H1 (cell line): ENCODE data around the gene FASTK. TPM values are rescaled to one million over a fixed set of nuclear protein-coding genes. Genes with fewer than 3 reads are reported as not detected.
A peak's percentile ranks its signal among the peaks of the same experiment; 100 is the strongest.

Source experiments
- CTCF ChIA-PET: fragments of 300-600 bp; sonication (Branson Sonifier 250); formaldehyde crosslinking; loops from one replicate; lab custom pipeline; 2021; ENCODE audit not compliant: partially characterized antibody; lab: Charles Lee
- POLR2A ChIA-PET: fragments of 300-600 bp; sonication (Branson Sonifier 250); formaldehyde crosslinking; loops from one replicate; lab custom pipeline; 2021; ENCODE audit warnings: inconsistent platforms; ENCODE audit not compliant: partially characterized antibody; lab: Charles Lee
- DNase-seq, 2 experiments: peaks; one replicate each; pipeline versions ENCODE4 v3.0.0 to v3.0.0-alpha.2; 2010 to 2022; ENCODE audit warnings: low spot score in 2 of 2, low read depth in 1 of 2, mixed read lengths in 1 of 2
- FAIRE-seq: peaks from 2 replicates; lab custom pipeline; 2011; peaks lifted over from hg19 to GRCh38; lab: Jason Lieb, UNC
- H2AFZ ChIP-seq: 2 replicates; pipeline ENCODE4 v1.8.1; 2012; ENCODE audit warnings: low read length, inconsistent platforms
- H2AK5ac ChIP-seq: 2 replicates; pipeline ENCODE4 v1.6.1; 2013; ENCODE audit warnings: low read depth, low read length
- H2BK120ac ChIP-seq: replicated peaks from 2 replicates; pipeline ENCODE3; 2013; ENCODE audit warnings: low read depth, low read length, inconsistent platforms
- H2BK12ac ChIP-seq: 2 replicates; pipeline ENCODE4 v1.6.1; 2013; ENCODE audit warnings: low read depth, low read length
- H2BK15ac ChIP-seq: 2 replicates; pipeline ENCODE4 v1.6.1; 2013; ENCODE audit warnings: low read length
- H2BK20ac ChIP-seq: 2 replicates; pipeline ENCODE4 v1.6.1; 2013; ENCODE audit warnings: low read length
- H2BK5ac ChIP-seq: 2 replicates; pipeline ENCODE4 v1.6.1; 2013; ENCODE audit warnings: low read depth, low read length
- H3K14ac ChIP-seq: 2 replicates; pipeline ENCODE4 v1.6.1; 2013; ENCODE audit warnings: inconsistent platforms; ENCODE audit not compliant: insufficient read length
- H3K18ac ChIP-seq: 2 replicates; pipeline ENCODE4 v1.6.1; 2013; ENCODE audit warnings: low read length; ENCODE audit errors: extremely low read depth
- H3K23ac ChIP-seq: 2 replicates; pipeline ENCODE4 v1.6.1; 2013; ENCODE audit warnings: inconsistent platforms; ENCODE audit not compliant: insufficient read length
- H3K23me2 ChIP-seq: 2 replicates; pipeline ENCODE4 v1.6.1; 2013; ENCODE audit warnings: low read depth, low read length
- H3K27ac ChIP-seq: 2 replicates; pipeline ENCODE4 v1.6.1; 2011; ENCODE audit warnings: low read depth, low read length, inconsistent platforms
- H3K27me3 ChIP-seq, 4 experiments: replicated peaks in 1 of 4; 1 replicate in 1 of 4; 2 replicates in 3 of 4; pipeline versions ENCODE4 v1.6.1 to v1.8.1; 2011 to 2013; ENCODE audit warnings: low read length in 3 of 4, mild to moderate bottlenecking in 3 of 4, inconsistent platforms in 2 of 4, mixed read lengths in 2 of 4, moderate library complexity in 1 of 4; ENCODE audit not compliant: control insufficient read depth in 3 of 4, insufficient read depth in 3 of 4; ENCODE audit errors: extremely low read depth in 1 of 4
- H3K36me3 ChIP-seq, 4 experiments: 2 replicates each; pipeline versions ENCODE4 v1.6.1 to v1.8.1; 2011 to 2013; ENCODE audit warnings: mild to moderate bottlenecking in 4 of 4, low read length in 3 of 4, moderate library complexity in 2 of 4, control low read depth in 1 of 4, inconsistent platforms in 1 of 4; ENCODE audit not compliant: insufficient read depth in 4 of 4, control insufficient read depth in 2 of 4
- H3K4ac ChIP-seq: replicated peaks from 2 replicates; pipeline ENCODE3; 2013; ENCODE audit warnings: low read length, low read depth, mixed read lengths, inconsistent platforms; ENCODE audit not compliant: insufficient read length
- H3K4me1 ChIP-seq, 4 experiments: replicated peaks in 1 of 4; 1 replicate in 1 of 4; 2 replicates in 3 of 4; pipeline versions ENCODE4 v1.6.1 to v1.8.1; 2011 to 2013; ENCODE audit warnings: low read length in 3 of 4, inconsistent platforms in 2 of 4, mixed read lengths in 1 of 4; ENCODE audit not compliant: insufficient read depth in 4 of 4, control insufficient read depth in 3 of 4
- H3K4me2 ChIP-seq, 2 experiments: 2 replicates each; pipeline versions ENCODE4 v1.6.1 to v1.8.1; 2011 to 2013; ENCODE audit warnings: low read depth in 2 of 2, low read length in 2 of 2, control low read depth in 1 of 2, inconsistent platforms in 1 of 2, mild to moderate bottlenecking in 1 of 2; ENCODE audit not compliant: insufficient read depth in 1 of 2
- H3K4me3 ChIP-seq, 4 experiments: fragments of 200-600, 300-600 bp in 1 of 4; sonication (generic), shearing (Covaris generic), sonication (Bioruptor Twin) in 1 of 4; 2 replicates each; pipeline versions ENCODE4 v1.5.1 to v1.8.1; 2011 to 2016; ENCODE audit warnings: low read length in 4 of 4, low read depth in 3 of 4, control low read depth in 2 of 4, inconsistent platforms in 2 of 4, mild to moderate bottlenecking in 2 of 4, mixed read lengths in 1 of 4, moderate library complexity in 1 of 4; ENCODE audit not compliant: insufficient read depth in 2 of 4; ENCODE audit errors: extremely low read depth in 1 of 4
- H3K56ac ChIP-seq: replicated peaks from 2 replicates; pipeline ENCODE3; 2013; ENCODE audit warnings: low read depth, mild to moderate bottlenecking, mixed read lengths, low read length, inconsistent platforms; ENCODE audit not compliant: insufficient read length
- H3K79me1 ChIP-seq: 2 replicates; pipeline ENCODE4 v1.6.1; 2013; ENCODE audit warnings: low read depth, low read length, control low read depth
- H3K79me2 ChIP-seq, 2 experiments: 2 replicates each; pipeline versions ENCODE4 v1.6.1 to v1.8.1; 2012 to 2013; ENCODE audit warnings: low read length in 2 of 2, mild to moderate bottlenecking in 2 of 2, inconsistent platforms in 1 of 2; ENCODE audit not compliant: insufficient read depth in 2 of 2, control insufficient read depth in 1 of 2
- H3K9ac ChIP-seq, 4 experiments: replicated peaks in 1 of 4; 1 replicate in 1 of 4; 2 replicates in 3 of 4; pipeline versions ENCODE4 v1.6.1 to v1.8.1; 2011 to 2013; ENCODE audit warnings: low read depth in 3 of 4, low read length in 3 of 4, control low read depth in 2 of 4, mild to moderate bottlenecking in 2 of 4, moderate library complexity in 2 of 4, inconsistent platforms in 1 of 4; ENCODE audit errors: extremely low read depth in 1 of 4
- H3K9me3 ChIP-seq, 2 experiments: 2 replicates each; pipeline versions ENCODE4 v1.6.1 to v1.8.1; 2012 to 2013; ENCODE audit warnings: mild to moderate bottlenecking in 2 of 2, moderate library complexity in 2 of 2, control low read depth in 1 of 2, inconsistent platforms in 1 of 2, low read depth in 1 of 2, low read length in 1 of 2, mixed read lengths in 1 of 2; ENCODE audit not compliant: insufficient read depth in 2 of 2
- H4K20me1 ChIP-seq, 2 experiments: replicated peaks in 1 of 2; 2 replicates each; pipeline versions ENCODE3 to v1.8.1; 2011 to 2013; ENCODE audit warnings: inconsistent platforms in 2 of 2, low read length in 2 of 2, mild to moderate bottlenecking in 1 of 2; ENCODE audit not compliant: insufficient read depth in 2 of 2, control insufficient read depth in 1 of 2
- H4K5ac ChIP-seq: 2 replicates; pipeline ENCODE4 v1.6.1; 2013; ENCODE audit warnings: low read length, low read depth, mixed read lengths, inconsistent platforms; ENCODE audit not compliant: insufficient read length
- H4K8ac ChIP-seq: 2 replicates; pipeline ENCODE4 v1.8.0; 2013; ENCODE audit warnings: mild to moderate bottlenecking, moderate library complexity, low read length, inconsistent platforms; ENCODE audit not compliant: insufficient read depth; ENCODE audit errors: extremely low read depth
- H4K91ac ChIP-seq: replicated peaks from 2 replicates; pipeline ENCODE3; 2013; ENCODE audit warnings: low read length, mixed read lengths, inconsistent platforms; ENCODE audit not compliant: insufficient read length
- EGR1 ChIP-seq: IDR thresholded peaks from 2 replicates; pipeline ENCODE4 v1.6.1; 2011; ENCODE audit warnings: low read depth, low read length, borderline replicate concordance
- KDM4A ChIP-seq: IDR thresholded peaks from one replicate; pipeline ENCODE4 v1.7.1; 2012; ENCODE audit warnings: low read depth, mild to moderate bottlenecking, moderate library complexity, low read length, inconsistent platforms; ENCODE audit not compliant: severe bottlenecking
- RBBP5 ChIP-seq: IDR thresholded peaks from 2 replicates; pipeline ENCODE4 v1.7.1; 2012; ENCODE audit warnings: low read depth, mild to moderate bottlenecking, inconsistent platforms, low read length, moderate library complexity, borderline replicate concordance
- RFX5 ChIP-seq: IDR thresholded peaks from 2 replicates; pipeline ENCODE4 v1.6.1; 2011; ENCODE audit warnings: low read depth, low read length, improper control_type of control experiment, borderline replicate concordance
- SIN3A ChIP-seq, 2 experiments: IDR thresholded peaks in 1 of 2; conservative IDR thresholded peaks in 1 of 2; 2 replicates each; pipeline ENCODE4 v1.6.1; 2011 to 2012; ENCODE audit warnings: low read length in 2 of 2, improper control_type of control experiment in 1 of 2, low read depth in 1 of 2, mild to moderate bottlenecking in 1 of 2
- TCF12 ChIP-seq: IDR thresholded peaks from 2 replicates; pipeline ENCODE4 v1.6.1; 2011; ENCODE audit warnings: low read depth, mild to moderate bottlenecking, low read length
- USF2 ChIP-seq: IDR thresholded peaks from 2 replicates; pipeline ENCODE4 v1.6.1; 2011; ENCODE audit warnings: low read length, improper control_type of control experiment
- WGBS, 2 experiments: shearing (Covaris generic) in 1 of 2; methylation state at CpG; one replicate each; pipeline versions ENCODE4 v1.1.6 to v1.1.7; 2013 to 2015; ENCODE audit warnings: low lambda C conversion rate in 2 of 2, mixed read lengths in 2 of 2, inconsistent platforms in 1 of 2, low coverage in 1 of 2, missing lambda C conversion rate in 1 of 2; ENCODE audit not compliant: insufficient replicate concordance in 2 of 2, insufficient coverage in 1 of 2, insufficient read length in 1 of 2; ENCODE audit errors: extremely low coverage in 1 of 2, missing lambda C conversion rate in 1 of 2; 5-methylcytosine and 5-hydroxymethylcytosine counted together
- polyA plus RNA-seq, 7 experiments: library from polyadenylated mRNA; depleted of rRNA in 3 of 7; stranded (reverse) in 5 of 7; unstranded in 2 of 7; fragments of >200 nt in 5 of 7; fragments of 200-250 nt in 2 of 7; gene quantifications; 1 replicate in 5 of 7; 2 replicates in 1 of 7; 4 replicates in 1 of 7; pipeline versions ENCODE4 v1.2.1 to v1.2.3, GENCODE V29; 2011 to 2013; ENCODE audit warnings: missing spikeins in 2 of 7, mixed read lengths in 2 of 7
- total RNA-seq: library from RNA; stranded (reverse); fragmentation: NEBNext Ultra II Directional; extraction: Animal tissue kit (Norgen Biotek cat#: 25700); gene quantifications from 2 replicates; pipeline ENCODE4 v1.2.1, GENCODE V29; 2021

FASTK gene
- total and polyA plus RNA-seq, 2 of the 8 experiments (the other 6 are each of a cell fraction or from before 2014, with no cell fraction given), result 39.4 to 84.0 TPM

- ChIA-PET CTCF (interaction anchor here (0.7 to 9.7 kb wide), 14 partner anchors 17 to 84 kb away, joined by 3 to 88 read pairs (median 4); partner anchors contain the start of gene ABCB8), POLR2A (interaction anchor here (0.8 to 2.0 kb wide), 8 partner anchors 9 to 51 kb away, joined by 3 to 15 read pairs (median 5); partner anchors contain the start of gene ABCB8)
- peaks cover 0 to 8% (median 6%) of the 10 kb centered on the region in 4 experiments; a peak in 4 of 8 replicates for H3K36me3 ChIP-seq
- no peak overlapping the region for H3K23ac ChIP-seq
- 5% methylated on average over 16 of the region's 17 CpGs; no CpG with 5 or more reads in 1 of the 2 experiments for WGBS, 2 experiments
- H2BK120ac ChIP-seq, result no peak overlapping the region
- peak overlapping the region; percentile 71 for H3K18ac ChIP-seq
- H3K79me1 ChIP-seq, result peaks cover 6% of the 10 kb centered on the region; the same call in 1 of the 2 replicates
- H2BK15ac ChIP-seq, result no peak overlapping the region
- H2BK5ac ChIP-seq, result 0 out of 2 replicates have a peak overlapping the region, but pooled peaks have one; percentile 60
- H3K56ac ChIP-seq, result no peak overlapping the region
- H2AFZ ChIP-seq, result no peak overlapping the region
- H3K4ac ChIP-seq, result no peak overlapping the region
- peaks cover 0 to 9% (median 4%) of the 10 kb centered on the region in 4 experiments; a peak in 5 of 7 replicates for H3K27me3 ChIP-seq
- H4K20me1 ChIP-seq, result peaks cover 5 to 9% of the 10 kb centered on the region in 2 experiments
- no peak overlapping the region for H3K27ac ChIP-seq
- H2AK5ac ChIP-seq, result no peak overlapping the region
- H2BK20ac ChIP-seq, result no peak overlapping the region
- no peak overlapping the region for H3K14ac ChIP-seq
- peaks cover 33% of the 10 kb centered on the region for H3K23me2 ChIP-seq
- no peak overlapping the region for H4K91ac ChIP-seq
- H3K4me1 ChIP-seq, result peaks cover 9 to 42% (median 32%) of the 10 kb centered on the region in 4 experiments
- DNase-seq, result no peak
- peak overlapping the region; percentile 45; the same call in 1 of the 2 replicates for H4K8ac ChIP-seq
- no peak for FAIRE-seq
- H4K5ac ChIP-seq, result peak overlapping the region; percentile 26
- H3K9me3 ChIP-seq, result no peaks in the 10 kb centered on the region
- H3K79me2 ChIP-seq, result peaks cover 0 to 8% of the 10 kb centered on the region in 2 experiments; a peak in 1 of 4 replicates
- TF ChIP-seq RBBP5 (0 out of 2 replicates have a peak, but pooled peaks have one; percentile 13), RFX5 (no peak), EGR1 (no peak), KDM4A (peak; percentile 47), USF2 (no peak), TCF12 (no peak), SIN3A (conservative IDR thresholded peaks at IDR 0.05 in 1 of 2, IDR thresholded peaks at IDR 0.05 in 1 of 2; ENCODE audit: low read depth in 1 of 2, low read length in 2 of 2) (peak in 1 of 2 experiments; percentile 26; a peak in 1 of 4 replicates)
- H3K9ac ChIP-seq, result peak overlapping the region in 2 of 4 experiments; percentile 20 to 29; a peak in 3 of 7 replicates
- 0 out of 2 replicates have a peak overlapping the region, but pooled peaks have one; percentile 80 for H2BK12ac ChIP-seq
- H3K4me2 ChIP-seq, result peak overlapping the region; percentile 86 to 99
- H3K4me3 ChIP-seq, result peak overlapping the region; percentile 59 to 91 (median 74)
Observed at GRCh38 chr7:151060113-151060415, 20.5 kb downstream of the FASTK start.
